ENCODE data around the gene ZNF730.
"Not testable (repeated sequence)": the region's sequence is repeated elsewhere in the genome, so short reads cannot be mapped to it uniquely, and the experiment has no call there.

Gene ZNF730

DNA sequence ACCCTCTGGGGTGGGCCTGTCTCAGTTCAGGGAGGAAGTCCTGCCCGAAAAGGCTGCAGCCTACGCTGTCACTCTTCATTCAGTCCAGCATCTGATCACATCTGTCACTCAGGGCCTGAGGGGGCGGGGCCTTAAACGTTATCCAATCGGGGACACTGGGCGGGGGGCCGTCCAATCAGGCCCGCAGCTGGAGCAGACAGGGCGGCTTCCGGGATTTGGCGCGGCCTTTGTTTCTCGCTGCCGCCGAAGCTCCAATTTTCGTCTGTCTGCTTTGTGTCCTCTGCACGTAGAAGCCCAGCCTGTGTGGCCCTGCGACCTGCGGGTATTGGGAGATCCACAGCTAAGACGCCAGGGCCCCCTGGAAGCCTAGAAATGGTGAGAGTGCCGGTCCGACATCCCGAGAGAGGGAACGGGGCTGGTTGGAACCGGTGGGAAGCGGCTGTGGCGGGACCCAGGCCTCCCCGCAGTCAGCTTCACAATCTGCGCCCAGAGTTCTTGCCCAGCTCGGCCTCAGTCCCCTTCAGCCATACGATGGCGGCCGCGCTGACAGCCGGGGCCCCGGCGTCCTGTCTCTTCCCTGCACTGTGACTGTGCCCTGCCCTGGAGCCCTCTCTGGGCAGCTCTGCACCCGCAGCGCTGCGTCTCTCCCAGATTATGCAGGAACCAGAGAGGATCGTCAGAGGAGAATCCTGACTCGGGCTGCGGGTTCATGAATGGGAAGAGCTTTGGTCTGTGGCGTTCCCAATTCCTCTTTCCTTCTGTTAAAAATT lies at the start of gene ZNF730:
TSS of gene ZNF730 (plus strand) at position 224 of the 770 bp plus-strand sequence. CDS start at position 373, 149 bp downstream.
- no peak for TF ChIP-seq CTCF (conservative IDR thresholded peaks at IDR 0.05; ENCODE audit: low read length)

GRCh38 chr19:23070353-23071146 lies 46.3 kb upstream of the ZNF730 start:
- peak; percentile 44 for TF ChIP-seq CTCF (conservative IDR thresholded peaks at IDR 0.05; ENCODE audit: low read length)
- H3K4me3 ChIP-seq (ENCODE audit: low read length): peak overlapping the region; percentile 46; the same call in 1 of the 2 replicates
- DNase-seq (ENCODE audit: low read depth): peak; percentile 30

More for the DNA sequence above, at the start of gene ZNF730:
- H3K4me3 ChIP-seq (ENCODE audit: low read length): peak within 1 kb of the TSS; percentile 76
- DNase-seq (ENCODE audit: low read depth): peak; percentile 67

DNA sequence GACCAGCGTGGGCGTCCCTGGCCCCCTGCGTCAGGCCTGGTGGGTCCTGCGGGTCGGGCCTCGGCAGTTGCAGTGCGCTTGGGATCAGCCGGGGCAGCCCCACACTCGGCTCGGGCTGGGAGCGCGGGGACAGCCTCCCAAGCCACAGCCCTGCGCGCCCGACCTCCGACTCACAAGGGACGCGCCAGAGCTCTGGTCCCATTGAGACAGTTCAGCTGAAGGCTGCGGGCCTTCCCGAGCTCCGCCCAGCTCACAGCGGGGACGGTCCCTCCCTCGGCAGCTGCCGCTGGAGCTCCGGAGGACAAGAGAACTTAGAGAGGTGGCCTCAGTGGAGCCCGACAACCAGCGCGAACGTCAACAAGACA lies 45.7 kb upstream of the ZNF730 start:
- DNase-seq (ENCODE audit: low read depth): no peak
- TF ChIP-seq CTCF (conservative IDR thresholded peaks at IDR 0.05; ENCODE audit: low read length): no peak
- H3K4me3 ChIP-seq (ENCODE audit: low read length): peak overlapping the region; percentile 46

- DNase-seq (ENCODE audit: low read depth): peak; percentile 46
- H3K4me3 ChIP-seq (ENCODE audit: low read length): peak overlapping the region; percentile 66
- TF ChIP-seq CTCF (conservative IDR thresholded peaks at IDR 0.05; ENCODE audit: low read length): no peak
Observed at GRCh38 chr19:23075031-23075733, 41.6 kb upstream of the ZNF730 start.

DNA sequence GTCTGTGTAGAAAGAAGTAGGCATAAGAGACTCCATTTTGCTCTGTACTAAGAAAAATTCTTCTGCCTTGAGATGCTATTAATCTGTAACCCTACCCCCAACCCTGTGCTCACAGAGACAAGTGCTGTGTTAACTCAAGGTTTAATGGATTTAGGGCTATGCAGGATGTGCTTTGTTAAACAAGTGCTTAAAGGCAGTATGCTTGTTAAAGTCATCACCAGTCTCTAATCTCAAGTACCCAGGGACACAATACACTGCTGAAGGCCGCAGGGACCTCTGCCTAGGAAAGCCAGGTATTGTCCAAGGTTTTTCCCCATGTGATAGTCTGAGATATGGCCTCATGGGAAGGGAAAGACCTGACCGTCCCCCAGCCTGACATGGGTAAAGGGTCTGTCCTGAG lies 39.0 kb upstream of the ZNF730 start:
- DNase-seq (ENCODE audit: low read depth); H3K4me3 ChIP-seq (ENCODE audit: low read length): not testable (repeated sequence)

- no peak for TF ChIP-seq CTCF (conservative IDR thresholded peaks at IDR 0.05; ENCODE audit: low read length)
- DNase-seq (ENCODE audit: low read depth): no peak
- H3K4me3 ChIP-seq (ENCODE audit: low read length): no peak overlapping the region
Observed at GRCh38 chr19:23093832-23094231, 23.0 kb upstream of the ZNF730 start.

- H3K4me3 ChIP-seq (ENCODE audit: low read length): no peak overlapping the region
- no peak for TF ChIP-seq CTCF (conservative IDR thresholded peaks at IDR 0.05; ENCODE audit: low read length)
- no peak for DNase-seq (ENCODE audit: low read depth)
Observed at GRCh38 chr19:23095418-23095817, 21.4 kb upstream of the ZNF730 start.

All from AG10803 (cell line).